ENCODE measurements around the gene NARS2. TPM values are rescaled to one million over a fixed set of nuclear protein-coding genes. Genes with fewer than 3 reads are reported as not detected.

The NARS2 gene
- total RNA-seq, 1 experiment from 2014 or later, result 46.7 TPM

DNA sequence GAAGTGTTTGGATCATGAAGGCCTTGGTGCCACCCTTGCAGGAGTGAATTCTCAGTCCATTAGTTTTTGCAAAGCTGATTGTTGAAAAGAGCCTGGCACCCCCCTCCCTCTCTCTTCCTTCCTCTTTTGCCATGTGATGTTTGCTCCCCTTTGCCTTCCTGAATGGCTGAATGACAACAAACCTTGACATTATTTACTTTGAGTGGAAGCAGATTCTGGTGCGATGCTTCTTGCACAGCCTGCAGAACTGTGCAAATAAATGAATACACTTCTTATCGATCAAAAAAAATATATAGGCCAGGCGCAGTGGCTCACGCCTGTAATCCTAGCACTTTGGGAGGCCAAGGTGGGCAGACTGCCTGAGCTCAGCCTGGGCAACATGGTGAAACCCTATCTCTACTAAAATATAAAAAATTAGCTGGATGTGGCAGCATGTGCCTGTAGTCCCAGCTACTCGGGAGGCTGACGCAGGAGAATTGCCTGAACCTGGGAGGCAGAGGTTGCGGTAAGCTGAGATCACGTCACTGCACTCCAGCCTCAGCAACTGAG lies 2.0 kb upstream of the NARS2 start:
- Histone ChIP-seq H3K36me3 (ENCODE audit: insufficient read depth, low read length, poor library complexity, severe bottlenecking) (no peaks in the 10 kb centered on the region), H3K9me3 (ENCODE audit: low read depth, low read length, poor library complexity, severe bottlenecking) (no peaks in the 10 kb centered on the region), H3K4me1 (ENCODE audit: insufficient read depth, low read length, poor library complexity, severe bottlenecking) (peaks cover 15% of the 10 kb centered on the region), H3K4me3 (ENCODE audit: low read depth, low read length, poor library complexity, severe bottlenecking) (no peak overlapping the region), H3K27ac (ENCODE audit: low read depth, low read length, poor library complexity, severe bottlenecking) (no peak overlapping the region), H3K27me3 (replicated peaks; ENCODE audit: insufficient read depth, low read depth, low read length, poor library complexity) (no peaks in the 10 kb centered on the region)
- DNase-seq (ENCODE audit: low spot score), result no peak
- intact Hi-C loops (cut with micrococcal nuclease; ENCODE audit: unreplicated experiment), result no loop called here
- BruUV-seq (replicated peaks), result no TSS peak
- CTCF ChIA-PET, result no interaction called here
- POLR2A ChIA-PET (ENCODE audit: low non-redundant PET), result no interaction called here
- TF ChIP-seq, protein P1, sequence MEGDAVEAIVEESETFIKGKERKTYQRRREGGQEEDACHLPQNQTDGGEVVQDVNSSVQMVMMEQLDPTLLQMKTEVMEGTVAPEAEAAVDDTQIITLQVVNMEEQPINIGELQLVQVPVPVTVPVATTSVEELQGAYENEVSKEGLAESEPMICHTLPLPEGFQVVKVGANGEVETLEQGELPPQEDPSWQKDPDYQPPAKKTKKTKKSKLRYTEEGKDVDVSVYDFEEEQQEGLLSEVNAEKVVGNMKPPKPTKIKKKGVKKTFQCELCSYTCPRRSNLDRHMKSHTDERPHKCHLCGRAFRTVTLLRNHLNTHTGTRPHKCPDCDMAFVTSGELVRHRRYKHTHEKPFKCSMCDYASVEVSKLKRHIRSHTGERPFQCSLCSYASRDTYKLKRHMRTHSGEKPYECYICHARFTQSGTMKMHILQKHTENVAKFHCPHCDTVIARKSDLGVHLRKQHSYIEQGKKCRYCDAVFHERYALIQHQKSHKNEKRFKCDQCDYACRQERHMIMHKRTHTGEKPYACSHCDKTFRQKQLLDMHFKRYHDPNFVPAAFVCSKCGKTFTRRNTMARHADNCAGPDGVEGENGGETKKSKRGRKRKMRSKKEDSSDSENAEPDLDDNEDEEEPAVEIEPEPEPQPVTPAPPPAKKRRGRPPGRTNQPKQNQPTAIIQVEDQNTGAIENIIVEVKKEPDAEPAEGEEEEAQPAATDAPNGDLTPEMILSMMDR (conservative IDR thresholded peaks at IDR 0.05; ENCODE audit: low read depth, low read length), result no peak
- TF ChIP-seq EZH2 (IDR thresholded peaks at IDR 0.05; ENCODE audit: borderline replicate concordance, low read depth, low read length, poor library complexity, severe bottlenecking), result no peak

DNA sequence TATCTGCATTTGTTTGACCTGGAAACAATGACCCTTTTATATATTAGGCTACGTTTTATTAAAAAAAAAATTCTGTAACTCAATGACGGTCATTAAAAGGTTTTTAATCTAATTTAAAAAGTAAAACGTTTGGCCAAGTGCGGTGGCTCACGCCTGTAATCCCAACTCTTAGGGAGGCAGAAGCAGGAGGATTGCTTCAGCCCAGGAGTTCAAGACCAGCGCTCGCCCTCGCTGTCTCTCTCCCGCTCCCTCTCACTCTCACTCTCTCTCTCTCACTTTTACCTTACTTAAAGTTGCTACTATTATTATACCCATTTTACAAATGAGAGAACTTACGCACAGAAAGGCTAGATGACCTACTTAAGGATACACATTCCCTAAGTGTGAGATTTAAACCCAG lies 814 bp upstream of the NARS2 start:
- H3K27me3 ChIP-seq (replicated peaks; ENCODE audit: insufficient read depth, low read depth, low read length, poor library complexity), result no peaks in the 10 kb centered on the region
- peaks cover 8% of the 10 kb centered on the region for H3K36me3 ChIP-seq (ENCODE audit: insufficient read depth, low read length, poor library complexity, severe bottlenecking)
- DNase-seq (ENCODE audit: low spot score), result no peak
- peak overlapping the region; percentile 87 for H3K27ac ChIP-seq (ENCODE audit: low read depth, low read length, poor library complexity, severe bottlenecking)
- H3K9me3 ChIP-seq (ENCODE audit: low read depth, low read length, poor library complexity, severe bottlenecking), result no peaks in the 10 kb centered on the region
- ChIA-PET CTCF (interaction anchor here (3.0 kb wide), 1 partner anchor 11 kb away, joined by 20 read pairs; no protein-coding TSS in a partner anchor), POLR2A (ENCODE audit: low non-redundant PET) (no interaction called here)
- TF ChIP-seq, protein P1 (conservative IDR thresholded peaks at IDR 0.05; ENCODE audit: low read depth, low read length), result no peak
- TF ChIP-seq EZH2 (IDR thresholded peaks at IDR 0.05; ENCODE audit: borderline replicate concordance, low read depth, low read length, poor library complexity, severe bottlenecking), result no peak
- peak overlapping the region; percentile 64 for H3K4me3 ChIP-seq (ENCODE audit: low read depth, low read length, poor library complexity, severe bottlenecking)
- no TSS peak for BruUV-seq (replicated peaks)
- peaks cover 15% of the 10 kb centered on the region for H3K4me1 ChIP-seq (ENCODE audit: insufficient read depth, low read length, poor library complexity, severe bottlenecking)
- intact Hi-C loops (cut with micrococcal nuclease; ENCODE audit: unreplicated experiment), result no loop called here

DNA sequence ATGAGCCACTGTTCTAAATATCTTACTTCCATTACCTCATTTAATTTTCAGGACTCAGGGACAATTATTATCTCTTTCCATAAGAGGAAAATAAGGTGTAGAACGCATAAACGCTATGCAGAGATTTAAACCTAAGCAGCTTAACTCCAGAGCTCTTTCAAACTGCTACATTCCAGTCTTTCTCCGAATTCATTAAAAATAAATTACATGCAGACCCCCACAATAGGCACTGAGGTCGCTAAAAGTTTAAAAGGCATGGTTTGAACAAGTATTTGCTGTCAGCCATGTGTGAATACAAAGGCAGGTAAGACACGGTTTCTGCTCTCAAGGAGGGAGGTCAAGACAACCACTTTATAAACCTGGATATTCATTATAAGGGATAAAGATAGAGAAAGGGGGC lies 983 bp downstream of the NARS2 start:
- ChIA-PET CTCF (interaction anchor here (3.0 kb wide), 1 partner anchor 9 kb away, joined by 20 read pairs; no protein-coding TSS in a partner anchor), POLR2A (ENCODE audit: low non-redundant PET) (no interaction called here)
- intact Hi-C loops (cut with micrococcal nuclease; ENCODE audit: unreplicated experiment), result no loop called here
- Histone ChIP-seq H3K36me3 (ENCODE audit: insufficient read depth, low read length, poor library complexity, severe bottlenecking) (peaks cover 19% of the 10 kb centered on the region), H3K9me3 (ENCODE audit: low read depth, low read length, poor library complexity, severe bottlenecking) (no peaks in the 10 kb centered on the region), H3K27ac (ENCODE audit: low read depth, low read length, poor library complexity, severe bottlenecking) (peak overlapping the region; percentile 87), H3K27me3 (replicated peaks; ENCODE audit: insufficient read depth, low read depth, low read length, poor library complexity) (no peaks in the 10 kb centered on the region), H3K4me3 (ENCODE audit: low read depth, low read length, poor library complexity, severe bottlenecking) (peak overlapping the region; percentile 64), H3K4me1 (ENCODE audit: insufficient read depth, low read length, poor library complexity, severe bottlenecking) (peaks cover 15% of the 10 kb centered on the region)
- DNase-seq (ENCODE audit: low spot score), result no peak
- no TSS peak for BruUV-seq (replicated peaks)
- TF ChIP-seq EZH2 (IDR thresholded peaks at IDR 0.05; ENCODE audit: borderline replicate concordance, low read depth, low read length, poor library complexity, severe bottlenecking), result no peak
- TF ChIP-seq, protein P1 (conservative IDR thresholded peaks at IDR 0.05; ENCODE audit: low read depth, low read length), result no peak
